Muscle of back (tissue), 11 donors: ENCODE data around the gene VPS45. TPM values are rescaled to one million over a fixed set of nuclear protein-coding genes. Genes with fewer than 3 reads are reported as not detected.

ENCODE experiments used
- DNase-seq, 3 donors: peaks; one replicate each; pipeline versions ENCODE4 v3.0.0 to v3.0.0-alpha.2; 2013
- polyA plus RNA-seq, 10 donors: library from polyadenylated mRNA; unstranded; fragments of 120-200 nt; gene quantifications; one replicate each; pipeline ENCODE4 v1.2.1, GENCODE V29; 2013; ENCODE audit not compliant: insufficient read length in 10 of 10

Gene VPS45
- polyA plus RNA-seq, 10 donors = 38.4 to 60.2 (median 47.9) TPM

GRCh38 chr1:150186789-150187559 lies 119.4 kb downstream of the VPS45 start:
- DNase-seq = peak in 1 of 3 donors; percentile 78

- no peak for DNase-seq
Measured at GRCh38 chr1:150187560-150187931, 120.0 kb downstream of the VPS45 start.

- peak in 1 of 3 donors; percentile 80 for DNase-seq
Measured at GRCh38 chr1:150192012-150192411, 124.4 kb downstream of the VPS45 start.

GRCh38 chr1:150194381-150195031 lies 126.9 kb downstream of the VPS45 start:
- peak in 1 of 3 donors; percentile 70 for DNase-seq

Other genes starting within 250 kb of the VPS45 start
- 10 to 100 TPM in 8 of 10 donors, 1 to 10 TPM in 2; 7.8 to 20.0 (median 12.3) TPM for gene BOLA1, start 168.2 kb upstream of the VPS45 start, polyA plus RNA-seq
- 1 to 10 TPM; 3.0 to 5.6 (median 3.6) TPM for gene SV2A, start 149.9 kb upstream of the VPS45 start, polyA plus RNA-seq
- gene SF3B4, start 140.0 kb upstream of the VPS45 start, polyA plus RNA-seq = 10 to 100 TPM; 35.8 to 52.0 (median 41.4) TPM
- 10 to 100 TPM; 13.2 to 39.5 (median 18.4) TPM for gene MTMR11, start 130.9 kb upstream of the VPS45 start, polyA plus RNA-seq
- gene OTUD7B, start 57.0 kb upstream of the VPS45 start, polyA plus RNA-seq = 10 to 100 TPM; 11.4 to 15.5 (median 14.3) TPM
- 10 to 100 TPM; 64.0 to 93.4 (median 78.0) TPM for gene PLEKHO1, start 82.1 kb downstream of the VPS45 start, polyA plus RNA-seq
- 10 to 100 TPM; 35.6 to 54.5 (median 44.6) TPM for gene ANP32E, start 168.3 kb downstream of the VPS45 start, polyA plus RNA-seq
- 1 to 10 TPM; 2.9 to 9.7 (median 5.1) TPM for gene CA14, start 190.0 kb downstream of the VPS45 start, polyA plus RNA-seq
- gene APH1A, start 201.2 kb downstream of the VPS45 start, polyA plus RNA-seq = 100 to 1,000 TPM in 8 of 10 donors, 10 to 100 TPM in 2; 97.3 to 128 (median 112) TPM
- gene C1orf54, start 205.0 kb downstream of the VPS45 start, polyA plus RNA-seq = 10 to 100 TPM; 28.6 to 60.0 (median 40.3) TPM
- 1 to 10 TPM; 1.7 to 5.8 (median 3.3) TPM for gene CIART, start 214.8 kb downstream of the VPS45 start, polyA plus RNA-seq
- 10 to 100 TPM; 39.9 to 59.1 (median 44.1) TPM for gene MRPS21, start 226.1 kb downstream of the VPS45 start, polyA plus RNA-seq